ENCODE data around the gene PCBP4. TPM values are rescaled to one million over a fixed set of nuclear protein-coding genes. Genes with fewer than 3 reads are reported as not detected.

Gene PCBP4
- total and polyA plus RNA-seq, 12 donors, result 10.7 to 234 (median 35.7) TPM

DNA sequence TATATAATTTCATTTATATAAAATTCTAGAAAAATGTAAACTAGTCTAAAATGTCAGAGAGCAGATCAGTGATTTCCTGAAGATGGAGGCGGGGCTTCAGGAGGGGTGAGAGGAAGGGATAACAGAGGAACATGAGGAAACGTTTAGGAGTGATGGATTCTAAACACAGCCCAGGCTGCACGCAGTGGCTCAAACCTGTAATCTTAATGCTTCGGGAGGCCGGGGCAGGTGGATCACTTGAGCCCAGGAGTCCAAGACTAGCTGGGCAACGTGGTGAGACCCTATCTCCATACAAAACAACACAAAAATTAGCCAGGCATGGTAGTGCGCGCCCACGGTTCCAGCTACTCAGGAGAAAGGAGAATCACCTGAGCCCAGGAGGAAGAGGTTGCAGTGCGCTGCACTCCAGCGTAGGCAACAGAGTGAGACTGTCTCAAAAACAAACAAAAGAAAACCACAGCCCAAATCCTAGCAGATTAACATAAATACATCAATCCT lies 46.1 kb downstream of the PCBP4 start:
- intact Hi-C loops (cut with DNase I), result no loop called here
- H3K36me3 ChIP-seq (replicated peaks in 1 of 2), result no peaks in the 10 kb centered on the region
- no peak for TF ChIP-seq POLR2A (IDR thresholded peaks at IDR 0.05)
- TF ChIP-seq, protein P1, sequence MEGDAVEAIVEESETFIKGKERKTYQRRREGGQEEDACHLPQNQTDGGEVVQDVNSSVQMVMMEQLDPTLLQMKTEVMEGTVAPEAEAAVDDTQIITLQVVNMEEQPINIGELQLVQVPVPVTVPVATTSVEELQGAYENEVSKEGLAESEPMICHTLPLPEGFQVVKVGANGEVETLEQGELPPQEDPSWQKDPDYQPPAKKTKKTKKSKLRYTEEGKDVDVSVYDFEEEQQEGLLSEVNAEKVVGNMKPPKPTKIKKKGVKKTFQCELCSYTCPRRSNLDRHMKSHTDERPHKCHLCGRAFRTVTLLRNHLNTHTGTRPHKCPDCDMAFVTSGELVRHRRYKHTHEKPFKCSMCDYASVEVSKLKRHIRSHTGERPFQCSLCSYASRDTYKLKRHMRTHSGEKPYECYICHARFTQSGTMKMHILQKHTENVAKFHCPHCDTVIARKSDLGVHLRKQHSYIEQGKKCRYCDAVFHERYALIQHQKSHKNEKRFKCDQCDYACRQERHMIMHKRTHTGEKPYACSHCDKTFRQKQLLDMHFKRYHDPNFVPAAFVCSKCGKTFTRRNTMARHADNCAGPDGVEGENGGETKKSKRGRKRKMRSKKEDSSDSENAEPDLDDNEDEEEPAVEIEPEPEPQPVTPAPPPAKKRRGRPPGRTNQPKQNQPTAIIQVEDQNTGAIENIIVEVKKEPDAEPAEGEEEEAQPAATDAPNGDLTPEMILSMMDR (IDR thresholded peaks at IDR 0.05), result no peak
- no peak overlapping the region for H3K27ac ChIP-seq
- H3K27me3 ChIP-seq, result no peaks in the 10 kb centered on the region
- 79 to 82% (median 81%) methylated on average over 11 of the region's 11 CpGs for WGBS, 4 donors
- no peak for DNase-seq
- no peak overlapping the region for H3K4me3 ChIP-seq
- no peaks in the 10 kb centered on the region for H3K4me1 ChIP-seq (replicated peaks in 1 of 2)
- H3K9me3 ChIP-seq (replicated peaks in 1 of 3), result no peaks in the 10 kb centered on the region

DNA sequence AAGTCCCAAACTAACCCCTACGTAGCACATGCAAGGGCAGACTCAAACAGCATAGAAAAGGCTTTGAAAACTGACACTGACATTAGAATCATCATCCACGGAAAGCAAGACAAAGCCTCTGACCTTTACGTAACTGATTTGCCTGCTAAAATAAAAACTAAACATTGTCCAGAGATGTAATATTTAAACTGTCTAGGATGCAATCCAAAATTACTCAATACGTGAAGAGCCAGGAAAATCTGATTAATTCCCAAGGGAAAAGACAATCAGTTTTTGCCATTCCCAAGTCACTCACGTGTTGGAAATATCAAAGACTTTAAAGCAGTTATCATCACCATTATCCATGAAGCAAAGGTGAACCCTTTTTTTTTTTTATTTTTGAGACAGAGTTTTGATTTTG lies 50.8 kb downstream of the PCBP4 start:
- no peaks in the 10 kb centered on the region for H3K27me3 ChIP-seq
- WGBS, 4 donors, result 41 to 48% (median 41%) methylated on average over 5 of the region's 5 CpGs
- no peaks in the 10 kb centered on the region for H3K36me3 ChIP-seq (replicated peaks in 1 of 2)
- H3K4me3 ChIP-seq, result no peak overlapping the region
- intact Hi-C loops (cut with DNase I), result no loop called here
- no peaks in the 10 kb centered on the region for H3K9me3 ChIP-seq (replicated peaks in 1 of 3)
- H3K27ac ChIP-seq, result no peak overlapping the region
- no peak for DNase-seq
- H3K4me1 ChIP-seq (replicated peaks in 1 of 2), result no peaks in the 10 kb centered on the region
- no peak for TF ChIP-seq POLR2A (IDR thresholded peaks at IDR 0.05)
- TF ChIP-seq, protein P1 (IDR thresholded peaks at IDR 0.05), result no peak

DNA sequence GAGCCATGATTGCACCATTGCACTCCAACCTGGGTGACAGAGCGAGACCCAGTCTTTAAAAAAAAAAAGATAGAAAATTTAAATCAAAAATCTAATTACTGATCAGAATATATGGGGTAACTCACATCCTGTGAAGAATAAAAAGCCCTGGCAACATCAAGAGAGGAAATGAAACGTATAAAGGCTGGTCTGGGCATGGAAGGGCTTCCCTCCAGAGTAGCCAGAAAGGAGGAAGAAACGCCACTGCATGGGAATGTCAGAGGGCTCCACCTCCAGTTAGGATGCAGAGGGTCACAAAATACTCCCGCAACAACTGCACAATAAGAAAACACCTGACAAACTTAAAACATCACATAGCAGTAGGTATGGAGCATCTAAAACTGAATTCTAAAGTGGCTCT lies 59.2 kb downstream of the PCBP4 start:
- no peak overlapping the region for H3K4me3 ChIP-seq
- H3K4me1 ChIP-seq (replicated peaks in 1 of 2), result no peaks in the 10 kb centered on the region
- no peaks in the 10 kb centered on the region for H3K27me3 ChIP-seq
- 67 to 78% (median 70%) methylated on average over 4 of the region's 4 CpGs for WGBS, 4 donors
- intact Hi-C loops (cut with DNase I), result no loop called here
- H3K9me3 ChIP-seq (replicated peaks in 1 of 3), result no peaks in the 10 kb centered on the region
- H3K36me3 ChIP-seq (replicated peaks in 1 of 2), result no peaks in the 10 kb centered on the region
- DNase-seq, result no peak
- no peak overlapping the region for H3K27ac ChIP-seq
- TF ChIP-seq, protein P1 (IDR thresholded peaks at IDR 0.05), result no peak
- TF ChIP-seq POLR2A (IDR thresholded peaks at IDR 0.05), result no peak

Small RNA genes within 50 kb of the gene (small RNA-seq; reads per million reads assigned to genes)
- 0 reads per million in 2 donors for gene AC115284.1

Other genes starting within 250 kb of the PCBP4 start
- gene IQCF6, start 188.2 kb downstream of the PCBP4 start, total RNA-seq, result not detected
- not detected for gene IQCF6, start 188.2 kb downstream of the PCBP4 start, polyA plus RNA-seq
- not detected for gene IQCF2, start 105.8 kb downstream of the PCBP4 start, total RNA-seq
- not detected for gene IQCF2, start 105.8 kb downstream of the PCBP4 start, polyA plus RNA-seq
- not detected for gene IQCF5, start 91.9 kb downstream of the PCBP4 start, total RNA-seq
- gene IQCF5, start 91.9 kb downstream of the PCBP4 start, polyA plus RNA-seq, result not detected
- not detected for gene IQCF1, start 64.1 kb downstream of the PCBP4 start, total RNA-seq
- gene IQCF1, start 64.1 kb downstream of the PCBP4 start, polyA plus RNA-seq, result not detected
- gene RRP9, start 25.6 kb downstream of the PCBP4 start, total RNA-seq, result 10 to 100 TPM; 13.4 to 39.8 (median 19.3) TPM
- gene RRP9, start 25.6 kb downstream of the PCBP4 start, polyA plus RNA-seq, result 10 to 100 TPM; 25.1 to 37.1 (median 32.7) TPM
- 10 to 100 TPM in 8 of 9 donors, 1 to 10 TPM in 1; 7.8 to 94.1 (median 72.4) TPM for gene PARP3, start 25.1 kb downstream of the PCBP4 start, total RNA-seq
- 10 to 100 TPM; 36.1 to 57.4 (median 56.3) TPM for gene PARP3, start 25.1 kb downstream of the PCBP4 start, polyA plus RNA-seq
- under 1 TPM in 7 of 9 donors, not detected in 2; 0.17 to 0.83 (median 0.38) TPM for gene GPR62, start 12.1 kb downstream of the PCBP4 start, total RNA-seq
- gene GPR62, start 12.1 kb downstream of the PCBP4 start, polyA plus RNA-seq, result under 1 TPM; 0.13 to 0.40 (median 0.24) TPM
- 100 to 1,000 TPM in 6 of 9 donors, 10 to 100 TPM in 3; 40.0 to 177 (median 118) TPM for gene ABHD14B, start 6.6 kb upstream of the PCBP4 start, total RNA-seq
- 100 to 1,000 TPM in 2 of 3 donors, 10 to 100 TPM in 1; 91.8 to 175 (median 152) TPM for gene ABHD14B, start 6.6 kb upstream of the PCBP4 start, polyA plus RNA-seq
- 100 to 1,000 TPM in 3 of 9 donors, 10 to 100 TPM in 6; 29.3 to 162 (median 68.0) TPM for gene ABHD14A, start 7.6 kb upstream of the PCBP4 start, total RNA-seq
- 100 to 1,000 TPM in 2 of 3 donors, 10 to 100 TPM in 1; 30.2 to 140 (median 112) TPM for gene ABHD14A, start 7.6 kb upstream of the PCBP4 start, polyA plus RNA-seq
- gene ACY1, start 16.1 kb upstream of the PCBP4 start, total RNA-seq, result 100 to 1,000 TPM in 2 of 9 donors, 10 to 100 TPM in 7; 50.7 to 122 (median 78.1) TPM
- gene ACY1, start 16.1 kb upstream of the PCBP4 start, polyA plus RNA-seq, result 10 to 100 TPM; 37.3 to 92.4 (median 49.1) TPM
- 1,000 to 10,000 TPM; 1,018 to 1,982 (median 1,344) TPM for gene RPL29, start 28.4 kb upstream of the PCBP4 start, total RNA-seq
- gene RPL29, start 28.4 kb upstream of the PCBP4 start, polyA plus RNA-seq, result 1,000 to 10,000 TPM in 2 of 3 donors, 100 to 1,000 TPM in 1; 947 to 3,421 (median 2,326) TPM
- gene DUSP7, start 89.1 kb upstream of the PCBP4 start, total RNA-seq, result 10 to 100 TPM in 8 of 9 donors, 1 to 10 TPM in 1; 5.5 to 35.0 (median 16.4) TPM
- 10 to 100 TPM in 1 of 3 donors, 1 to 10 TPM in 2; 5.7 to 10.0 (median 7.7) TPM for gene DUSP7, start 89.1 kb upstream of the PCBP4 start, polyA plus RNA-seq
- 1 to 10 TPM; 2.9 to 8.4 (median 6.2) TPM for gene POC1A, start 187.0 kb upstream of the PCBP4 start, total RNA-seq
- 1 to 10 TPM; 2.0 to 6.4 (median 2.8) TPM for gene POC1A, start 187.0 kb upstream of the PCBP4 start, polyA plus RNA-seq
- 1,000 to 10,000 TPM in 1 of 9 donors, 100 to 1,000 TPM in 8; 233 to 3,700 (median 664) TPM for gene ALAS1, start 230.7 kb upstream of the PCBP4 start, total RNA-seq
- gene ALAS1, start 230.7 kb upstream of the PCBP4 start, polyA plus RNA-seq, result 100 to 1,000 TPM in 2 of 3 donors, 10 to 100 TPM in 1; 64.9 to 849 (median 387) TPM

All from adrenal gland (tissue), 12 donors.